GM23248 (cell line): Measurements from ENCODE around the gene SPEN. TPM values are rescaled to one million over a fixed set of nuclear protein-coding genes. Genes with fewer than 3 reads are reported as not detected.
"Not testable (repeated sequence)": the region's sequence is repeated elsewhere in the genome, so short reads cannot be mapped to it uniquely, and the experiment has no call there.

Source experiments
- DNase-seq: peaks from one replicate; pipeline ENCODE4 v3.0.0-alpha.2; 2015
- H2AFZ ChIP-seq: fragments of 200-600 bp; sonication (generic); 2 replicates; pipeline ENCODE4 v1.6.1; 2016; ENCODE audit warnings: antibody characterized with exemption
- H3F3A ChIP-seq: fragments of 200-600 bp; sonication (generic); 2 replicates; pipeline ENCODE4 v1.6.1; 2016; ENCODE audit warnings: mild to moderate bottlenecking, antibody characterized with exemption, mixed run types; ENCODE audit not compliant: insufficient read depth
- H3K27ac ChIP-seq: fragments of 200-600 bp; sonication (generic); 2 replicates; pipeline ENCODE4 v1.5.1; 2016; ENCODE audit warnings: mild to moderate bottlenecking
- H3K27me3 ChIP-seq: fragments of 200-600 bp; sonication (generic); replicated peaks from 2 replicates; pipeline ENCODE4 v1.6.1; 2016; ENCODE audit warnings: mild to moderate bottlenecking; ENCODE audit not compliant: insufficient read depth
- H3K36me3 ChIP-seq: fragments of 200-600 bp; sonication (generic); 2 replicates; pipeline ENCODE4 v1.6.1; 2016; ENCODE audit warnings: low read depth, mild to moderate bottlenecking
- H3K4me1 ChIP-seq: fragments of 200-600 bp; sonication (generic); 2 replicates; pipeline ENCODE4 v1.6.1; 2016; ENCODE audit warnings: mild to moderate bottlenecking; ENCODE audit not compliant: insufficient read depth
- H3K4me2 ChIP-seq: fragments of 200-600 bp; sonication (generic); one replicate; pipeline ENCODE4 v1.6.1; 2016; ENCODE audit warnings: mild to moderate bottlenecking; ENCODE audit not compliant: unreplicated experiment
- H3K4me3 ChIP-seq: fragments of 200-600 bp; sonication (generic); 2 replicates; pipeline ENCODE4 v1.5.1; 2016; ENCODE audit warnings: mild to moderate bottlenecking
- H3K79me2 ChIP-seq: fragments of 200-600 bp; sonication (generic); 2 replicates; pipeline ENCODE4 v1.6.1; 2016; ENCODE audit warnings: mild to moderate bottlenecking; ENCODE audit not compliant: insufficient read depth
- H3K9ac ChIP-seq: fragments of 200-600 bp; sonication (generic); 2 replicates; pipeline ENCODE4 v1.6.1; 2016; ENCODE audit warnings: mild to moderate bottlenecking
- H3K9me2 ChIP-seq: fragments of 200-600 bp; sonication (generic); 2 replicates; pipeline ENCODE4 v1.6.1; 2016; ENCODE audit warnings: mixed run types, mild to moderate bottlenecking, moderate library complexity; ENCODE audit not compliant: insufficient read depth
- H3K9me3 ChIP-seq: fragments of 200-600 bp; sonication (generic); one replicate; pipeline ENCODE4 v1.6.1; 2017; ENCODE audit warnings: low read depth
- H4K20me1 ChIP-seq: fragments of 200-600 bp; sonication (generic); 2 replicates; pipeline ENCODE4 v1.6.0; 2016; ENCODE audit not compliant: insufficient read depth
- EZH2 ChIP-seq: fragments of 200-600 bp; sonication (generic); IDR thresholded peaks from 2 replicates; pipeline ENCODE4 v1.6.1; 2018; ENCODE audit warnings: antibody characterized with exemption, mild to moderate bottlenecking; ENCODE audit not compliant: insufficient read depth, poor library complexity, severe bottlenecking
- EZH2phosphoT487 ChIP-seq: fragments of 200-600 bp; sonication (generic); IDR thresholded peaks from 2 replicates; pipeline ENCODE4 v1.6.1; 2018; ENCODE audit warnings: antibody characterized with exemption, moderate library complexity, mild to moderate bottlenecking, low read depth; ENCODE audit not compliant: insufficient read depth
- WGBS, 2 experiments: methylation state at CpG; one replicate each; pipeline ENCODE4 v1.1.6; 2015 to 2017; ENCODE audit warnings: low lambda C conversion rate in 2 of 2, low coverage in 1 of 2; ENCODE audit errors: missing lambda C conversion rate in 2 of 2; 5-methylcytosine and 5-hydroxymethylcytosine counted together
- in situ Hi-C: fragments of 300-500 bp; cut with MboI; formaldehyde crosslinking; loops from 2 replicates; pipeline ENCODE4 v1.15.0; 2020
- polyA plus RNA-seq: library from polyadenylated mRNA; unstranded; fragments of >200 nt; fragmentation: Nextera tagmentation; extraction: Ambion mirVana; gene quantifications from 2 replicates; pipeline ENCODE4 v1.2.1, GENCODE V29; 2016
- total RNA-seq: library from RNA; depleted of rRNA; stranded (reverse); fragments of >200 nt; shearing (Covaris generic); gene quantifications from 2 replicates; pipeline ENCODE4 v1.2.3, GENCODE V29; 2014

Gene SPEN
- total and polyA plus RNA-seq, 2 experiments from 2014 or later: 16.5 to 17.2 TPM

DNA sequence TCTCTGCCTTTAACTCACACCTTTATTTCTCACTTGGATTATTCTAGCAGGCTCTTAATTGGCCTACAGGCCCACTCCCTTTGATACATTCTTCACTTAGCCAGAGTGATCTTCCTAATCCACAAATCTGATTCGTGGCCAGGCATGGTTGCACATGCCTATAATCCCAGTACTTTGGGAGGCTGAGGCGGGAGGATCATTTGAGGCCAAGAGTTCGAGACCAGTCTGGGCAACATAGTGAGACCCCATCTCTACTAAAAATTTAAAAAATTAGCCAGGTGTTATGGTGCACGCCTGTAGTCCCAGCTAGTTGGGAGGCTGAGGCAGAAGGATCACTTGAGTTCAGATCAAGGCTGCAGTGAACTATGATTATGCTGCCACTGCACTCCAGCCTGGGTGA is 126.3 kb downstream of the SPEN start:
- H3K36me3 ChIP-seq: 0 out of 2 replicates have a peak, but pooled peaks cover 5% of the 10 kb centered on the region
- H4K20me1 ChIP-seq: no peaks in the 10 kb centered on the region
- 96 to 98% methylated on average over 4 of the region's 4 CpGs for WGBS, 2 experiments
- no peak overlapping the region for H3K27ac ChIP-seq
- H3K9me2 ChIP-seq: no peaks in the 10 kb centered on the region
- H3K4me1 ChIP-seq: peaks cover 7% of the 10 kb centered on the region
- H2AFZ ChIP-seq: no peak overlapping the region
- no peak overlapping the region for H3K4me2 ChIP-seq
- in situ Hi-C loops: no loop called here
- TF ChIP-seq EZH2phosphoT487: no peak
- TF ChIP-seq EZH2: no peak
- no peaks in the 10 kb centered on the region for H3F3A ChIP-seq
- peaks cover 66% of the 10 kb centered on the region for H3K79me2 ChIP-seq
- no peak overlapping the region for H3K4me3 ChIP-seq
- H3K9ac ChIP-seq: no peak overlapping the region
- H3K27me3 ChIP-seq: no peaks in the 10 kb centered on the region
- no peak for DNase-seq
- no peaks in the 10 kb centered on the region for H3K9me3 ChIP-seq

GRCh38 chr1:15974855-15975254 is 127.3 kb downstream of the SPEN start:
- DNase-seq: peak; percentile 15
- 0 out of 2 replicates have a peak overlapping the region, but pooled peaks have one; percentile 37 for H2AFZ ChIP-seq

GRCh38 chr1:15975358-15975804 is 127.9 kb downstream of the SPEN start:
- Histone ChIP-seq H4K20me1 (no peaks in the 10 kb centered on the region), H3K4me2 (peak overlapping the region; percentile 92), H2AFZ (peak overlapping the region; percentile 93), H3K27me3 (no peaks in the 10 kb centered on the region), H3K4me3 (peak overlapping the region; percentile 86), H3K9me2 (no peaks in the 10 kb centered on the region), H3F3A (no peaks in the 10 kb centered on the region), H3K4me1 (peaks cover 7% of the 10 kb centered on the region), H3K9ac (peak overlapping the region; percentile 83), H3K9me3 (no peaks in the 10 kb centered on the region), H3K27ac (peak overlapping the region; percentile 70), H3K36me3 (0 out of 2 replicates have a peak, but pooled peaks cover 5% of the 10 kb centered on the region), H3K79me2 (peaks cover 50% of the 10 kb centered on the region)
- TF ChIP-seq EZH2 (no peak), EZH2phosphoT487 (no peak)
- WGBS, 2 experiments: 1 to 2% methylated on average over 19 to 26 of the region's 47 CpGs
- in situ Hi-C loops: no loop called here
- peak; percentile 83 for DNase-seq

More at GRCh38 chr1:15974855-15975254, 127.3 kb downstream of the SPEN start:
- Histone ChIP-seq H3F3A (no peaks in the 10 kb centered on the region), H3K9me2 (no peaks in the 10 kb centered on the region), H3K27ac (peak overlapping the region; percentile 70), H3K9me3 (no peaks in the 10 kb centered on the region), H3K4me2 (peak overlapping the region; percentile 92), H3K4me1 (peaks cover 7% of the 10 kb centered on the region), H3K4me3 (peak overlapping the region; percentile 86), H3K36me3 (0 out of 2 replicates have a peak, but pooled peaks cover 5% of the 10 kb centered on the region), H4K20me1 (no peaks in the 10 kb centered on the region), H3K79me2 (peaks cover 56% of the 10 kb centered on the region), H3K27me3 (no peaks in the 10 kb centered on the region), H3K9ac (peak overlapping the region; percentile 83)
- TF ChIP-seq EZH2: no peak
- WGBS, 2 experiments: 46% methylated on average over 9 of the region's 9 CpGs
- in situ Hi-C loops: no loop called here

DNA sequence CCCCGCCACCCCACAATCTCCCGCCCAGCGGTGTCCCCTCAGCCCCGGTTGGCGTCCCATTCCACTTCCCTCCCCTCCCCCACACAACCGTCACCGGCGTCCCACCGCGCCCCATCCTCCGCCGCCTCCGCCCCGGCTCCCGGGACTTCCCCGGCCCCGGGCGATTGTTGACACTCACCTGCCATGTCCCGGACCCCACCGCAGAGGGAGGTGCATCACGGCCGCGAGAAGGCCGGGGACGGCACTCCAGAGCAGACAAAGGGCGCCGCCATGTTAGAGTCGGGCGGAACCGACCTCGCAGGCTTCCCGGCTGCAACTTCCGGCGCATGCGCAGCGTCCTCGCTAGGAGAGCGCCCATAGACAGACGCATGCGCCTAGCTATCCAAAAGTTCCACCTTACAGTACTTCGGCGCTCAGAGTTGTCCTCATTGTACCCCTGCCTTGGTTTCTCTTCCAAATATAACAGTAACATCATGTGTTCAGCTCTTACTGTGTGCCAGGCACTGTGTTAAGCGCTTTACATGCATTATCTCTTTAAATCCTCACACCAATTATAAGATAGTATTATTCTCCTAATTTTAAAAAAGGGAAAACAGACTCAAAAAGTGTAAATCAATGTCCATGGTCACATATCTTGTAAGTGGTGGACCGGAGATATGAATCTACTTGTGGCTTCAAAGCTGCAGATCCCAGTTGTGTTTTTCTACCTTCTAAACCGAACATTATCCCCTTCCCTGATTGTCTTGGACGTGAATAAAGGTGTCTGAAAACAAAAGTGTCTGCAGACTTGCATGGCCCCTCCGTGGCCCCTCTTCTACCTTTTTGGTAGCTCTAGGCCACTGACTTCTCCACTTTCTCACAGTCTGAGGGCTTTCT is 128.5 kb downstream of the SPEN start, which contains the start of gene ZBTB17:
Gene ZBTB17 (minus strand): TSS at position 297 of the 876 bp plus-strand sequence. CDS start 27,606 bp downstream, outside the sequence.
- TF ChIP-seq EZH2phosphoT487 (no peak), EZH2 (no peak)
- DNase-seq: peak; percentile 99
- no peaks in the 10 kb centered on the region for H3K27me3 ChIP-seq
- H3K79me2 ChIP-seq: peaks cover 44% of the 10 kb centered on the region
- H4K20me1 ChIP-seq: no peaks in the 10 kb centered on the region
- H3K9me2 ChIP-seq: no peaks in the 10 kb centered on the region
- H3K9me3 ChIP-seq: no peaks in the 10 kb centered on the region
- peak within 1 kb of the TSS; percentile 93 for H2AFZ ChIP-seq
- H3K9ac ChIP-seq: peak within 1 kb of the TSS; percentile 83
- H3K4me1 ChIP-seq: peaks cover 7% of the 10 kb centered on the region
- H3F3A ChIP-seq: no peaks in the 10 kb centered on the region
- peak within 1 kb of the TSS; percentile 70 for H3K27ac ChIP-seq
- H3K4me2 ChIP-seq: peak within 1 kb of the TSS; percentile 92
- peak within 1 kb of the TSS; percentile 86 for H3K4me3 ChIP-seq
- in situ Hi-C loops: no loop called here
- 0 out of 2 replicates have a peak, but pooled peaks cover 5% of the 10 kb centered on the region for H3K36me3 ChIP-seq
- WGBS, 2 experiments: 10 to 15% methylated on average over 31 to 46 of the region's 47 CpGs

DNA sequence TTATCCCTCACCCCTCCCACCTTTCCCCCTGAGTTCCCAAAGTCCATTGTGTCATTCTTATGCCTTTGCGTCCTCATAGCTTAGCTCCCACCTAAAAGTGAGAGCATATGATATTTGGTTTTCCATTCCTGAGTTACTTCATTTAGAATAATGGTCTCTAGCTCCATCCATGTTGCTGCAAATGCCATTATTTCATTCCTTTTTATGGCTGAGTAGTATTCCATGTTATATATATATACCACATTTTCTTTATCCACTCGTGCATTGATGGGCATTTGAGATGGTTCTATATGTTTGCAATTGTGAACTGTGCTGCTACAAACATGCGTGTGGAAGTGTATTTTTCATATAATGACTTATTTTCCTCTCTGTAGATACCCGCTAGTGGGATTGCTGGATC is 130.4 kb downstream of the SPEN start:
- H3K27ac ChIP-seq, H3K9me3 ChIP-seq, H2AFZ ChIP-seq, DNase-seq, H3K9ac ChIP-seq, H3K27me3 ChIP-seq, H4K20me1 ChIP-seq, H3K36me3 ChIP-seq, H3F3A ChIP-seq, in situ Hi-C loops, H3K4me3 ChIP-seq, H3K4me1 ChIP-seq, H3K9me2 ChIP-seq, H3K4me2 ChIP-seq: not testable (repeated sequence)
- 84% methylated on average over 4 of the region's 4 CpGs for WGBS, 2 experiments
- peaks cover 25% of the 10 kb centered on the region for H3K79me2 ChIP-seq
